ENCODE results near the gene DBR1.

DBR1 gene

GRCh38 chr3:138174421-138175131, at the start of gene DBR1:
Gene DBR1, minus strand, starts transcription at chr3:138174921. Its CDS starts 126 bp downstream, at chr3:138174795.
- peak; percentile 90 for DNase-seq

DNA sequence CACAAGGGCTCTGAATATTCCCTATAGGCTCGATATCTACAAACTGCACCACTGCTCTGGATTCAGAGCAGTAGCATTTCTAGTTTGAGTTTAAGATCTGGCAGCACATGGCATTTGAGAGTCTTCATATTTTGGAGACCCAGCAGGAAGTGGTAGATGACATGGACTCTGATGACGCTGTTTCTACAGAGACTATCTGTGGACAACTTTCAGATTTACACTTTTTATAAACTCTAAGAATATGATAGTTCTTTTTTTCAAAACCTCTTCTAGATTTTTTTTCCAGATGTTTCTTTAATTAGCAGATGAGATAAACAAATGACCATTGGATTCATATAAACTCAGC, 48.2 kb upstream of the DBR1 start:
- no peak for DNase-seq

DNA sequence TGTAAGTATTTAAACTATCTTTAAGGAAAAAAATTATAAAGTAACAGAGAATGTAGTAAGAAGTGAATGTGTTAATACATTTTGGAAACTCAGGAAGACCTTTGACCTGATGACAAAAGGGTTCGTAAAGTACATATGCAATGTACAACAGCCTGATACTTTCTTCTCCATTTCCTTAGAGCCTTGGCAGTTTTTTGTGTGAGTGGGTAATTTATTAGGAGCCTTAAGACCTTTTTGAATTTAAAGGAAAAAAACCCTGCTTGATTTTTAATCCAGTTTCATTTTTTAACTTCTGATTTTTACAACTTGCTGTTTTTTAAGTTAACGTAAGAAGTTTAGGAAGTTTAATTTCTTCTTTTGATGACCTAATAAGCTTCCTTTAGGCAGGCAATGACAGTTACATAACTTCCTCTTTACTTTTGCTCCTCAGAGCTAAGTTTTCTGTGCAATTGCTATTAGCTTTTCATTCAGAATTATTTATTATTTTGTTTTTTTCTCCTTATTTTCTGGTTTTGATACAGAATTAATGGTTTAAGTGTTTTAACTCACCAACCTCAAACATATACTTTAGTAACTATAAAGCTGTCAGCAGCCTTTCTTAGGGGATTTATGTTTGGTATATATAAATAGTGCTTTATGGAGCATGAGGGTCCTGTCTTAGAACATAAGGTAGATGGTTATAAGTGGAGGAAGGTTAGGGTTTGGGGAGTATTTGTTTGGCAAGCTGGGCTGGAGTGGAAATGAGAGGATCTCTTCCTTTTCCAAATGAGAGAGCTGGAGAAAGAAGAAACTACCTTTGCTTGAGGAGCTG, 47.6 kb upstream of the DBR1 start:
- DNase-seq: no peak

- no peak for DNase-seq
These were observed 46.1 kb upstream of the DBR1 start for GRCh38 chr3:138220788-138221187.

DNA sequence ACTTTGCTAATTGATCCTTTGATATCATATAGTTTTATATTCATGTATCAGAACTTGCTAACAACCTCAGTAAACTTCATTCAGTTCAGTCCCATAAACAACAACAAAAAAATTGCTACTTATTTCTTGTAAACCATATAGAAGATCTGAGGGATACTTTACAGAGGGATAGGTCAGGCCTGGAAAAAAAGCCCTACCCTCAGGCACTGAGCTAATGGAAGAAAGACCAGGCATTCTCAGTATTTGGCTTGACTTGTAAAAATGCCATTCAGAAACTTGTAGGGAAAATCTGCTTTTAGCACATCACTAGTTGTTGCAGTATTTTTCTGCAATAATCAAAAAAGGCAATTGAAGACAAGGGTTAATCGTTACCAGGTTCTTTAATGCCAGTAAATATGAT, 45.5 kb upstream of the DBR1 start:
- DNase-seq: no peak

GRCh38 chr3:138219255-138219654, 44.5 kb upstream of the DBR1 start:
- no peak for DNase-seq

DNA sequence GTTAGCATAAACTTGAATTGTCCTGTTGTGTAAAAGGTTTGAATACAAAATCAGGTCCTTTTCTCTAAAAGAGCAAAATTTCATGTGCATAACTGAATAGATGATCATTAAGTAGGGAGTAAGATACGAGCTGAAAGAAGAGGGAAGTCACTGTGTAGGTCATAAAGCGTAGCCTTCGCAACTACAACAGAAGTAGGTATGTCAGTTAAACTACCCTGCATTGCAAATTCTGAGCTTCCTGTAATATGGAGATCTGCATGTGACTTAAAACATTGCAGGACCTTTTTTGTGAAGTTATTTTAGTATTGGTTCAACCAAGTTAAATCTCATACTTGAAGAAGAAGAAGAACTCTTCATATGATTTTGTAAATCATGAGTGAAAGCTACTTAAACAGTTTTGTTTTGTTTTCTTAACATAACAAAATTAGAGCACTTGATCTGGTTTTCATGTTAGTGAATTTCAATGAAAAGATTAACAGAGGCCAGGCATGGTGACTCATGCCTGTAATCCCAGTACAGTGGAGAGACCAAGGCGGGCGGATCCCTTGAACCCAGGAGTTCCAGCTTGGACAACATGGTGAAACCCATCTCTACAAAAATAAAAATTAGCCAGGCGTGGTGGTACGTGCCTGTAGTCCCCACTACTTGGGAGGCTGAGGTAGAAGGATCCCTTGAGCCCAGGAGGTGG, 38.8 kb upstream of the DBR1 start:
- no peak for DNase-seq

GRCh38 chr3:138210528-138210927, 35.8 kb upstream of the DBR1 start:
- DNase-seq: no peak

DNA sequence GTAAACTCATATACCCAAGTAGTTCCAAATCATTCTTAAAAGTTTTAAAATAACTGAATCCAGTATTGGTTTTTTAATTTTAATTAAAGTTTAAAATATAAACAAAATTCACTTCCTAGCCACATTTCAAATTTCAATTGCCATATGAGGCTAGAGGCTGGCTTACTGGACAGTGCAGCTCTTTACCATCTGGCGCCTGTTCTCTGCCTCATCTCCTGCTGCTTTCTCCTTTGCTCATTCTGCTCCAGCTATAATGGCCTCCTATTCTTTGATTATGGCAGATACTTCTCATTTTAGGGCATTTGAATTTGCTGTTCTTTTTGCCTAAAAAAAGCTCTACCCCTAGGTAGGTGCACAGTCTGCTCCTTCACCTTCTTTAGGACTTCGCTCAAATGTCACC, 31.5 kb upstream of the DBR1 start:
- no peak for DNase-seq

DNA sequence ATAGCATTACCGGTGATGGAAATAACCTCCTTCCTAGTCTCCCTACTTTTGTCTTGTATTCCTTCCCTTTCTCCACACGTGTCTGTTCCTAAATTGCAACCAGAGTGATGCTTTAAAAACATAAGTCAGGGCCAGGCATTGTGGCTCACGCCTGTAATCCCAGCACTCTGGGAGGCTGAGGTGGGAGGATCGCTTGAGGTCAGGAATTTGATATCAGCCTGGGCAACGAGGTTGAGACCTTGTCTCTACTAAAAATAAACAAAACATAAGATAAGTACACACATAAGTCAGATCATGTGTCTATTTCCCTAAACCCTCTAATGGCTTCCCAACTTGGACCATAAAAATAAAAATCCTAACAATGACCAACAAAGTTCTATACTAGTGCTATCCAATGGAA, 30.8 kb upstream of the DBR1 start:
- DNase-seq: no peak

- DNase-seq: no peak
These were observed 29.2 kb upstream of the DBR1 start for GRCh38 chr3:138203938-138204337.

- DNase-seq: no peak
These were observed 28.4 kb upstream of the DBR1 start for GRCh38 chr3:138202945-138203701.

DNA sequence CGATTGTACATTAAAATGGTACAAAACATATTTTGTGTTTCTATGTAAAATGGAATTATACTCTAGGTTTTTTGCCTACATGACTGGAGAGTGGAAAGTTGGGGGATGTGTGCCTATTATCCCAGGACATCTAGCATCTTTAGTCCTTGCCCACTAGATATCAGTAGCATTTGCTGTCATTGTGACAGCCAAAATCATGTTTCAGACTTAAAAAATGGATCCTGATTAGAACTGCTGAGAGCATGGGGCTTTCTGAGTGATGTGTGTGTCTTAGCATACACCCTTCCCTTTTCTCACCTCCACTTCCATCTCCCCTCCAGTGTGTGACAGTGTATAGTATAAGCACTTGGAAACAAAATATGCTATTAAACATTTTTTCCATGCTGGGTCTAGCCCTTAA, 25.7 kb upstream of the DBR1 start:
- no peak for DNase-seq

DNA sequence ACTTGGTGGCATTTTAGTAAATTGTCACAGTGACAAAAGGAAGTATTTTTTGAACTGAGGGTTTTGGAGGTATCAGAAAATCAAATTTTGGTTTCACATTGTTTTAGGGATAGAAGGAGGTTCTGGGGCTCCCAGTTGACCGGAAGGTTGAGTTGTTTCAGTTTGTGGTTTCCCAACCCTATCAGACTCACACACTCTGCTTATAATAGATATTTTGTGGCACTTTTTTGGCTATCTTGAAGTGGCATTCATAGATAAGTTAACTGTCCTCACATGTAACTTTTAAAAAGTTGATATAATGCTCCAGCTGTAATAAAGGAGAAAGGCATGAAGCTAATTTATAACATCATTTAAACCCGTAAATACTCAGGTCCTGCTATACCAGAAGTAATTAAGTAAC, 25.1 kb upstream of the DBR1 start:
- no peak for DNase-seq

GRCh38 chr3:138197524-138197923, 22.8 kb upstream of the DBR1 start:
- no peak for DNase-seq

GRCh38 chr3:138197058-138197457, 22.3 kb upstream of the DBR1 start:
- DNase-seq: no peak

GRCh38 chr3:138196023-138196422, 21.3 kb upstream of the DBR1 start:
- DNase-seq: no peak

DNA sequence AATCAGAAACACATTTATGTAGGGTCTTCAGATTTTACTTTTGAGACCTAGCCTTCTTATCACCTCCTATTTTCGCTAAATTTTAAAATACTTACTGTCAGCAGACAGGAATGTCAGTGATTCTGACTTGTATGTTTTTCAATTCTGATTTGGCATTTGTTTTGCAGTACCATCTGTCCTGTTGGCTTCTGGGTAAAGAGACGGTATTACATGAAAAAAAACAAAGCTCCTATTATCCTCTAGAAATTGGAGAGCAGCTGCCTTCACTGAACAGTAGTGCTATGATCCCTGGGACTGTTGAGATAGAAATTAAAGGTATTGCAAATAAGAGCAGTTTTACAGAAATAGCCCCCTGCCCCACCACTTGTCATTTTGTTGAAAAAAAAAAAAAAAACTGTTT, 20.8 kb upstream of the DBR1 start:
- DNase-seq: no peak

DNA sequence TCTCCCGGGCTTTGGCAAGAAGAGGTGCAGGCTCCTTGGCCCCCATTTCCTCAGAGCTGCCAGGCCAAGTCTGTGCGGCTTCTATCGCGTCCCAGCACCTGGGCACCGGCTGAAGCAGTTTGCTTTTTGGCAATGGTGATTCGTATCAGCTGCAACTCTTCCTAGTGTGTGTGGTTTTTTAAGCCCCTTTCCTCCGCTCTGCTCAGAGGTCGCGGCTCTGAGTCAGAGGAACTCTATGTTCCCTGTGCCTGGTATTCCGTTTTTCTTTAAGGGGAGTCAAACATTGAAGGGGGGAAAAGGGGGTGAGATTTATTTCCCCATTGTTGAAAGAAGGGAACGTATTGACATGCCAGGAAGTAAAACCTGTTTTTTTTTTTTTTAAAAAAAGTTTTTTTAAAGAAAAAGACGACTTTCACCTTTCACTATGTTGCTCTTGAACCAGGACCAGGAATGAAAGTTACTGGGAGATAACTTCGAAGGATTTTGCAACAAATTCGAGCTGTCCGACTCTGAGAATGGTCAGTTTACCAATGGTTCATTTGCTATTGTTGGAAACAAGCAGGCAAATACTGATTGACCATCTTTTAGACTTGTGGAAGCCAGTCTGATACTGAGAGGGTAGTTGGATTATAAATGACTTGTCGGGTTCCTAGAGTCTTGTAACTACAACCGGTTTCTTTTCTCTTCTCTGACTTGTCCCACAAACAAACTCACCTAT, 13.5 kb upstream of the DBR1 start:
- no peak for DNase-seq

GRCh38 chr3:138187296-138188012, 12.7 kb upstream of the DBR1 start, which contains the start of gene ARMC8:
Gene ARMC8, plus strand, starts transcription at chr3:138187301. Its CDS starts 254 bp downstream, at chr3:138187555.
- DNase-seq: no peak

GRCh38 chr3:138186803-138187295, 12.1 kb upstream of the DBR1 start:
- peak; percentile 77 for DNase-seq

DNA sequence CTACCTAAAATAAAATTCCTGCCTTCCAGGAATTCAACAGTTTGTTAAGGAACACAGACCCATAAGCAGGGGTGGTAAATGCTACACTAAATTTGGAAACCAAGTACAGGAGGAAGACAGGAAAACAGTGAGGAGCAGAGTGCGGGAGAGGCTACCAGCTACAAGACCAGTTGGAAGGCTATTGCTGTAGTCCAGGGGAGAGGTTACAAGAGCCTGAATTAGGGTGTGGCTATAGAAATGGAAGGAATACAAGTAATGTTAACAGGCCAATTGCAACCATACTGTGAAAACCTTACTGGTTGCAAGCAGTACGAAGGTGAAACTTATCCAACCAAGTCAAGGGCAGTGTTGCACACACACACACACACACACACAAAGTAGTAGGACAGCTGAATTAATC, 11.5 kb upstream of the DBR1 start:
- no peak for DNase-seq
